GM12865 (cell line): Measurements from ENCODE around the gene LRRC74A.

Source experiments
- DNase-seq: peaks from one replicate; pipeline ENCODE4 v3.0.0; 2010; ENCODE audit warnings: low read depth
- H3K4me3 ChIP-seq: 2 replicates; pipeline ENCODE4 v1.5.1; 2011; ENCODE audit warnings: mild to moderate bottlenecking, low read depth, low read length, control low read depth
- CTCF ChIP-seq: IDR thresholded peaks from 2 replicates; pipeline ENCODE4 v1.5.1; 2011; ENCODE audit warnings: low read length, control low read depth, low read depth, inconsistent platforms; ENCODE audit not compliant: insufficient read depth; ENCODE audit errors: missing control alignments

Gene LRRC74A

DNA sequence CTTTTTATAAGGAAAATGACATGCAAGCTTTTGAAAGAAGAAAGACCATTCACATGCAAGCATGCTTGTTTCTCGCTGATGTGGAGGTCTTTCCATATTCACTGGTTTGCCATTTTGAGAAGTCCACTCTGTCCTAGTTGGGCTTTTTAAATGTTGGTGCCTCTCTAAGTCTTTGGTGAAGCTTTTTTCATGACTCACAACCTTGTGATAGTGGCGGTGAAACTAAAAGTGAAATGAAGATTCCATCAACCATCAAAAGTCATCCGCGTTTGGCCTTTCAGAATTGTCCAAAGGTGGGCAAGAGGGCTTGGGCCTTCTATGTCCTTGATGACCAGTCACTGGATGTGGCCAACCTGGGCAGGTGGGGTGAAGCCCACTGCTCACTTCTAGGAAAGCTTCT is 4.3 kb downstream of the LRRC74A start:
- no peak overlapping the region for H3K4me3 ChIP-seq
- no peak for DNase-seq
- TF ChIP-seq CTCF = no peak

DNA sequence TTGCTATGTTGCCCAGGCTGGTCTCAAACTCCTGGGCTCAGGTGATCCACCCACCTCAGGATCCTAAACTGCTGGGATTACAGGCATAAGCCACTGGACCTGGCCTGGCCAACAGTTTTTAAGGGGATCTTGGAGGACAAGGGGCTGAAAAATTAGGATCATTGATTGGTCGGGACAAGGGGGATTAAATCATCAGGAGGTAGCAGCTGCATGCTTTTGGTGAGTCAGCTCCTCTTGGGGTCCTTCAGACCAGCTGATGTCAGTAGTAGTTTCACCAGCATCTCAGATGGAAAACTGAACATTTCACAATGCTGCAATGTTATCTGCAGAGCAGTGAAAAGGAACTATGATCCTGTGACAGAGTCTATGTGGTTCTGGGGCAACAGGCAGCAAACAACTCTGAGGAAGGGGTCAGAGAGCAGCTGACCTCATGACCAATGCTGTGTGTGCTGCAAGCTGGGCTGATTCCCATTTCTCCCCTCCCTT is 6.3 kb downstream of the LRRC74A start:
- TF ChIP-seq CTCF = no peak
- no peak overlapping the region for H3K4me3 ChIP-seq
- no peak for DNase-seq

DNA sequence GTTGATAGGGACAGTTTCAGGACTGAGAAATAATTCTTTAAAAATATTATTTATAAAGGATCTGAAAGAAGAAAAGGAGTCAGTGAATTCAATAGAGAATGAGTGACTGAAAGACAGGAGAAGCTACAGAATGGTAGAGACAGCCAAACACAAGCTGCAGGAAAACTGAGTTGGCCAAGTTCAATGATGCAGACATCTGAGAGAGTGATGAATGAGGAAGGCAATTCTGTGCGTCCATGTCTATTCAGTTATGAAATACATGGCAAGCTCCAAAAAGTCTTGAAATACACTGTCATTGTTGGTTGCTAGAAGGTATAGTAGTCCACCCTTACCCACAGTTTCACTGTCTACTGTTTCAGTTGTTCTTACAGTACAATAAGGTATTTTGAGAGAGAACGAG is 6.8 kb downstream of the LRRC74A start:
- DNase-seq = no peak
- no peak overlapping the region for H3K4me3 ChIP-seq
- TF ChIP-seq CTCF = no peak

- no peak overlapping the region for H3K4me3 ChIP-seq
- DNase-seq = no peak
- no peak for TF ChIP-seq CTCF
These were observed 8.0 kb downstream of the LRRC74A start for GRCh38 chr14:76834241-76834661.

- no peak overlapping the region for H3K4me3 ChIP-seq
- no peak for DNase-seq
- TF ChIP-seq CTCF = no peak
These were observed 9.9 kb downstream of the LRRC74A start for GRCh38 chr14:76836029-76836630.

DNA sequence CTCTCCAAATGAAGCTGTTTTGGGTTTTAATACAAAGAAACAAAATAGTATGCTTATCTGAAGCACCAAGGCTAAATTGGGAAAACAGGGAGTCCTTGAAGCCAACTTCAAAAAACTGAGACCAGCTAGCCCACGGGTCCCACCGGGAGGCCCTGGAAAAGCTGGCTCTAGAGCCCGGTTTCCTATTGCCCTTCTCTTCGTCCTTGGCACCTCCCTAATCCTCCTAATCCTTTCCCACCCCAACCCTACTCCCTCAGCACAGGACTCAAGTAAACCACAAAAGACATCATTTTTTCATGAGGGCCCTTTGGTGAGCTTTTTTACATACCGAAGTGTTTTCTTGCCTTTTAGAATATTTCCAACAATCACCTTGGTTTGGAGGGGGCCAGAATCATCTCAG is 11.3 kb downstream of the LRRC74A start:
- TF ChIP-seq CTCF = no peak
- no peak for DNase-seq
- no peak overlapping the region for H3K4me3 ChIP-seq

DNA sequence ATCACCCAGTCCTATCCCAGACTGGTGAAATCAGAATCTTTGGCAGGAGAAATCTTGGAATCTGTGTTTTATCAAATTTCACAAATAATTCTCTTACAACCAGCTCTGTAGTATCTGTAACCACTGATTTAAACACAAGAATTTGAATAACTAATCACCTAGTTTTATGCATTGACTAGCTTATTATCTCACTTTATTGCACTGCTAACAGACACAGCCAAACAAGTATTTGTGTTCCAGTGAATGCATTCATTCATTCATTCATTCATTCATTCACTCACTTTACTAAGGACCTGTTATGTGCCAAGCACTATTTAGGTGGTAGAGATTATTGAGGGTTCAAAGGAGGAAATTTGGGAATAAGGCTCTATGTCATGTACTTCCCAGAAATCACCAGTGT is 16.2 kb downstream of the LRRC74A start:
- TF ChIP-seq CTCF = no peak
- no peak overlapping the region for H3K4me3 ChIP-seq
- no peak for DNase-seq
